NCI-H187 treated with DMSO at 0.1 percent for 48 hours (cell line): ENCODE measurements around the gene POU2F1.

Experiments used
- DNase-seq: peaks from one replicate; lab custom pipeline; 2025; lab: John Stamatoyannopoulos, UW

Gene POU2F1

GRCh38 chr1:167367705-167368104, 147.0 kb downstream of the POU2F1 start:
- no peak for DNase-seq

- no peak for DNase-seq
Measured at GRCh38 chr1:167369175-167369574, 148.5 kb downstream of the POU2F1 start.

- DNase-seq = no peak
Measured at GRCh38 chr1:167369933-167370332, 149.2 kb downstream of the POU2F1 start.

- DNase-seq = no peak
Measured at GRCh38 chr1:167371030-167371429, 150.3 kb downstream of the POU2F1 start.

DNA sequence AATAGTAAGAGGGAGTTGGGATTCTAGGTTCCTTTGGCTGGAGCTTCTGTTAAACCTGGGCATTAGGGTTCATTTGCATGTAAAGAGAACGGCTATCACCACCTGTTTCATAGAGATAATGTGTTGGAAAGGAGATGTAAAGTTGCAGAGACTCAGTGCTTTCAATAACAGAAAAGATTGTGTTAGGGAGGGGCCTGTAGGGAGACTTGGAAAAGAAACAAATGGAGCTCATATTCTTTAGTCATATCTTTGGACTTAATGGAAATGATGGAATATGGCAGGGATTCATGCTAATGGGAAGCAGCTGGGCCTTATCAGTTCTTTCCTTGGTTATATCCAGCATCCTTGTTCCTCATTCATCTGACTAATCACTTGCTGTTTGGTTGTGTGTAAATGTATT, 152.7 kb downstream of the POU2F1 start:
- DNase-seq = no peak

- DNase-seq = no peak
Measured at GRCh38 chr1:167373986-167374385, 153.3 kb downstream of the POU2F1 start.

DNA sequence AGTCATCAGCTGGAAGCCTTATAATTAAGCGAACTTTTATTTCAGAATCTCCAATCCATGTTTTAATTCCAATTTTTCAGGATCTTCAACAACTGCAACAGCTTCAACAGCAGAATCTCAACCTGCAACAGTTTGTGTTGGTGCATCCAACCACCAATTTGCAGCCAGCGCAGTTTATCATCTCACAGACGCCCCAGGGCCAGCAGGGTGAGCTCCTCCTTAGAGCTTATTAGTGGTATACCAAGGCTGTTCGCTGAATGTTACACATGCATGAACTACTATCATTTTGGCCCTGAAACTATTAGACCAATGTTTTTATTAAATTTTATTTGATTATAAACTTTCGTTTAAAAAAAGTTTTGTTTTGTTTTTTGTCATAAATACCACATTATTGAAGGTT, 155.3 kb downstream of the POU2F1 start:
- DNase-seq = no peak

- DNase-seq = no peak
Measured at GRCh38 chr1:167387251-167387910, 166.7 kb downstream of the POU2F1 start.

GRCh38 chr1:167388976-167389375, 168.3 kb downstream of the POU2F1 start:
- DNase-seq = no peak

- no peak for DNase-seq
Measured at GRCh38 chr1:167392200-167392696, 171.6 kb downstream of the POU2F1 start.

DNA sequence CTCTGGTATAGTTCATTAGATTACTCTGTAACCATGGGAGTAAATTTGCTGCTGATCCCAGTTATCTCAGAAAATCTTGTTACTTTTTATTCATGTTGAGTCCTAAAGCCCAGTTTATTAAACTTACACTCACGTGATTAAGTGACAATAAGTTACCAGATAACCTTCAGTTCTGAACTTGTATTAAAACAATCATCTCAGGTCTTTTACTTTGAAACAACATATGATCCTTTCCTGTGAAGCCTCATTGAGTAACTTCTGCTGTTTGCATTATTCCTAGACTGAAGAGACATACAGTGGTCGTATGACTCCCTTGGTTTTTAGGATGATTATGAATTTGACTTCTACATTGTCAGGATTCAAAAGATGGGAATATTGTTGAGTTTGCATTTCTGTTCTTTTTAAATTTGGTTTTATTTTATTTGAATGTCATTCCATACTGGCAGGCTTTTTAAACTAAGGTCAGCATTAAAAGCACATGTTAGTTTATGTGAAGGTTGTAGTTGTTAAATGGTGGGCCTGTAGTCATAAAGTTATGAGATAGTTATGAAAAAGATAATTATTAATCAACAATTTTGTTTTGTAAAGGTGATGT, 179.8 kb downstream of the POU2F1 start:
- DNase-seq = no peak

- DNase-seq = peak; percentile 6
Measured at GRCh38 chr1:167401260-167401873, 180.7 kb downstream of the POU2F1 start.

- no peak for DNase-seq
Measured at GRCh38 chr1:167404161-167404888, 183.6 kb downstream of the POU2F1 start.

GRCh38 chr1:167404908-167405307, 184.2 kb downstream of the POU2F1 start:
- no peak for DNase-seq

GRCh38 chr1:167408355-167408754, 187.7 kb downstream of the POU2F1 start:
- no peak for DNase-seq

- no peak for DNase-seq
Measured at GRCh38 chr1:167409183-167409582, 188.5 kb downstream of the POU2F1 start.

- no peak for DNase-seq
Measured at GRCh38 chr1:167412072-167412471, 191.4 kb downstream of the POU2F1 start.

- no peak for DNase-seq
Measured at GRCh38 chr1:167412920-167413319, 192.2 kb downstream of the POU2F1 start.

GRCh38 chr1:167413328-167413727, 192.6 kb downstream of the POU2F1 start:
- no peak for DNase-seq

DNA sequence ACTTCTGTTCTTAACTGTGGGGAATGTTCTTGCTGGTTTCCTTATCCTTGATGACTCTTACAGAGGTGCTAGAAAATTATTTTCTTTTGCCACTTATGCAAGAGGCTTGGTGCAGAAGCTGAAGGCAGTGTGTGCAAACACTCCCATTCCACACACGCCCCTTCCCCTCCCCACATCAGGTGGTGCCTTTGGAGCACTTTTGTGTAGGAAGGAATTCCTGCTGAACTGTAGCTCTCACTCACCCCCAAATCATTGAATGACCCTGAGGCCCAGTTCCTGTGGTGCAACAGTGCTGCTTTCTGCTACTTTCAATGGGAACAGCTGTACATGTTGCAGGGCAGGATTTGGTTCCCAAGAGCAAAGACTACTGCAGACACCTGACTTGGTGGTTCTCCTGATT, 195.8 kb downstream of the POU2F1 start:
- no peak for DNase-seq

DNA sequence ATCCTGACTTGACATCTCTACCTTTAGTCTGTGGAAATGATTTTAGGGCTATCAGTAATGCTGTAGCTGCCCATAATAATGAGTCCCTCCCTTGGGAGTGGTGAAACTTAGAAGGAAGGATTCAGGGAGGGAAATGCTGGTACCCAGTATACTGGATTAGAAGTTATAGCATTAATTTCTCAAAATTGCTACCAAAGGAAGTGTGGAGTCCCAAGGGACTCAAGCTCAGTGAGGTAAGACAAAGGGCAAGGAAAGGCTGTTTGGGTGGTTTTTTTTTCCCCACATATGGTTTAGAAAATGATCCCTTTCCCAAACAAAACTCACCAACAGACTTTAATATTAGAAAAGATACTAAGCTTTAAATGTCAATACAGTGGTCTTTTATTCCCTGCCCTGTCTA, 197.7 kb downstream of the POU2F1 start:
- no peak for DNase-seq

GRCh38 chr1:167419245-167419644, 198.6 kb downstream of the POU2F1 start:
- no peak for DNase-seq

DNA sequence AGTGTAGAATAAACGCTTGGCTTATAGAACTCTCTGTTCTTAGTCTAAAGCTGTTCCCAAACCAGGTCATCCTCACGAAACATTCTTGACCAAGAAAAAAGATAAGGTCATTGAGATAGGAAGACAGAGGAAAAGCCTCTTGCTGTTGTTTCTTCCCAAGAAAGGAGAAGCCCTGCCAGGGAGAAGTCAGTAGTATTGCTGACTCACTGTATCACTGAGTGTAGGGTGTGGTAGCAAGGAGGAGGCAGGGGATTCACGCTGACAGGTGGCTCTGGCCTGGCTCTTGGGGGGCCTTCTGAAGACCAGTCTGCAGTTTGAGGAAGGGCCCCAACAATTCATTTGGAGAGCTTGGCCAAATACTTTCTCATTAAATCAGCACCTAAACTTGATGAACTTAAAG, 199.8 kb downstream of the POU2F1 start:
- no peak for DNase-seq
